Endodermal cell (in vitro differentiated cells): Measurements from ENCODE around the gene H6PD. TPM values are rescaled to one million over a fixed set of nuclear protein-coding genes. Genes with fewer than 3 reads are reported as not detected.

Experiments
- DNase-seq: peaks from one replicate; pipeline ENCODE4 v3.0.0-alpha.2; 2017
- H3K27ac ChIP-seq: 2 replicates; pipeline ENCODE4 v1.5.1; 2013; ENCODE audit warnings: mild to moderate bottlenecking, low read depth, low read length, moderate library complexity
- H3K27me3 ChIP-seq: 2 replicates; pipeline ENCODE4 v1.6.1; 2013; ENCODE audit warnings: mild to moderate bottlenecking, low read length, moderate library complexity; ENCODE audit not compliant: insufficient read depth, control insufficient read depth, poor library complexity, severe bottlenecking
- H3K36me3 ChIP-seq: 2 replicates; pipeline ENCODE4 v1.7.0; 2013; ENCODE audit warnings: mild to moderate bottlenecking, low read length, moderate library complexity; ENCODE audit not compliant: control insufficient read depth, insufficient read depth
- H3K4me1 ChIP-seq: one replicate; pipeline ENCODE4 v1.7.0; 2013; ENCODE audit warnings: low read length; ENCODE audit not compliant: control insufficient read depth, insufficient read depth
- H3K4me3 ChIP-seq: 2 replicates; pipeline ENCODE4 v1.5.1; 2013; ENCODE audit warnings: mild to moderate bottlenecking, low read length, moderate library complexity
- H3K9ac ChIP-seq: 2 replicates; pipeline ENCODE4 v1.6.1; 2013; ENCODE audit warnings: mild to moderate bottlenecking, low read length, moderate library complexity; ENCODE audit not compliant: poor library complexity, severe bottlenecking; ENCODE audit errors: extremely low read depth
- H3K9me3 ChIP-seq: 2 replicates; pipeline ENCODE4 v1.6.1; 2013; ENCODE audit warnings: mild to moderate bottlenecking, low read length, moderate library complexity; ENCODE audit not compliant: control insufficient read depth
- H3K27ac Mint-ChIP-seq: 2 replicates; pipeline ENCODE4 v1.8.0; 2020; ENCODE audit warnings: mixed read lengths
- H3K27me3 Mint-ChIP-seq: 2 replicates; pipeline ENCODE4 v1.8.0; 2021; ENCODE audit warnings: mild to moderate bottlenecking, mixed read lengths; ENCODE audit not compliant: insufficient read depth
- H3K36me3 Mint-ChIP-seq: 2 replicates; pipeline ENCODE4 v1.8.0; 2020; ENCODE audit warnings: low read depth, mixed read lengths
- H3K4me1 Mint-ChIP-seq: 2 replicates; pipeline ENCODE4 v1.8.0; 2020; ENCODE audit warnings: mixed read lengths
- H3K4me3 Mint-ChIP-seq: 2 replicates; pipeline ENCODE4 v1.8.0; 2020; ENCODE audit warnings: mild to moderate bottlenecking, moderate library complexity, mixed read lengths
- H3K9me3 Mint-ChIP-seq: 2 replicates; pipeline ENCODE4 v1.8.0; 2020; ENCODE audit warnings: mild to moderate bottlenecking, mixed read lengths
- WGBS, 2 experiments: methylation state at CpG; one replicate each; pipeline versions ENCODE4 v1.1.5 to v1.1.7; 2013; ENCODE audit warnings: missing lambda C conversion rate in 2 of 2, mixed read lengths in 1 of 2; ENCODE audit not compliant: insufficient coverage in 1 of 2, insufficient read length in 1 of 2; 5-methylcytosine and 5-hydroxymethylcytosine counted together
- total RNA-seq, 2 donors: library from RNA; stranded (reverse); fragmentation: NEBNext Ultra II Directional in 1 of 2; extraction: Animal tissue kit (Norgen Biotek cat#: 25700) in 1 of 2; gene quantifications; 2 replicates in 1 of 2; 3 replicates in 1 of 2; pipeline ENCODE4 v1.2.1, GENCODE V29; 2021
- TF ChIP-seq, protein P1 (sequence below): fragments of 200-600 bp; sonication (generic); conservative IDR thresholded peaks from 2 replicates; pipeline ENCODE4 v1.5.0; 2021; ENCODE audit warnings: antibody characterized with exemption, mild to moderate bottlenecking

Gene H6PD
- total RNA-seq, 2 donors from 2014 or later, result 21.5 to 34.4 TPM

GRCh38 chr1:9213956-9214355, 20.6 kb upstream of the H6PD start:
- Histone ChIP-seq H3K9ac (no peak overlapping the region), H3K4me1 (no peaks in the 10 kb centered on the region), H3K9me3 (no peaks in the 10 kb centered on the region), H3K4me3 (no peak overlapping the region), H3K27me3 (no peaks in the 10 kb centered on the region), H3K36me3 (no peaks in the 10 kb centered on the region), H3K27ac (no peak overlapping the region)
- Mint-ChIP-seq H3K27me3 (peaks cover 4% of the 10 kb centered on the region), H3K4me1 (no peaks in the 10 kb centered on the region), H3K4me3 (no peak overlapping the region), H3K9me3 (peaks cover 3% of the 10 kb centered on the region), H3K27ac (no peak overlapping the region), H3K36me3 (no peaks in the 10 kb centered on the region)
- TF ChIP-seq, protein P1, sequence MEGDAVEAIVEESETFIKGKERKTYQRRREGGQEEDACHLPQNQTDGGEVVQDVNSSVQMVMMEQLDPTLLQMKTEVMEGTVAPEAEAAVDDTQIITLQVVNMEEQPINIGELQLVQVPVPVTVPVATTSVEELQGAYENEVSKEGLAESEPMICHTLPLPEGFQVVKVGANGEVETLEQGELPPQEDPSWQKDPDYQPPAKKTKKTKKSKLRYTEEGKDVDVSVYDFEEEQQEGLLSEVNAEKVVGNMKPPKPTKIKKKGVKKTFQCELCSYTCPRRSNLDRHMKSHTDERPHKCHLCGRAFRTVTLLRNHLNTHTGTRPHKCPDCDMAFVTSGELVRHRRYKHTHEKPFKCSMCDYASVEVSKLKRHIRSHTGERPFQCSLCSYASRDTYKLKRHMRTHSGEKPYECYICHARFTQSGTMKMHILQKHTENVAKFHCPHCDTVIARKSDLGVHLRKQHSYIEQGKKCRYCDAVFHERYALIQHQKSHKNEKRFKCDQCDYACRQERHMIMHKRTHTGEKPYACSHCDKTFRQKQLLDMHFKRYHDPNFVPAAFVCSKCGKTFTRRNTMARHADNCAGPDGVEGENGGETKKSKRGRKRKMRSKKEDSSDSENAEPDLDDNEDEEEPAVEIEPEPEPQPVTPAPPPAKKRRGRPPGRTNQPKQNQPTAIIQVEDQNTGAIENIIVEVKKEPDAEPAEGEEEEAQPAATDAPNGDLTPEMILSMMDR, result no peak
- 83 to 86% methylated on average over 10 of the region's 10 CpGs for WGBS, 2 experiments
- DNase-seq, result no peak

- Mint-ChIP-seq H3K4me1 (no peaks in the 10 kb centered on the region), H3K4me3 (no peak overlapping the region), H3K27me3 (peaks cover 3% of the 10 kb centered on the region), H3K27ac (no peak overlapping the region), H3K9me3 (peaks cover 5% of the 10 kb centered on the region), H3K36me3 (no peaks in the 10 kb centered on the region)
- Histone ChIP-seq H3K4me1 (no peaks in the 10 kb centered on the region), H3K27me3 (no peaks in the 10 kb centered on the region), H3K9ac (no peak overlapping the region), H3K27ac (no peak overlapping the region), H3K36me3 (no peaks in the 10 kb centered on the region), H3K4me3 (no peak overlapping the region), H3K9me3 (no peaks in the 10 kb centered on the region)
- DNase-seq, result no peak
- TF ChIP-seq, protein P1, result no peak
- 50 to 67% methylated on average over 2 to 5 of the region's 5 CpGs for WGBS, 2 experiments
These were observed 15.7 kb upstream of the H6PD start for GRCh38 chr1:9218917-9219316.

DNA sequence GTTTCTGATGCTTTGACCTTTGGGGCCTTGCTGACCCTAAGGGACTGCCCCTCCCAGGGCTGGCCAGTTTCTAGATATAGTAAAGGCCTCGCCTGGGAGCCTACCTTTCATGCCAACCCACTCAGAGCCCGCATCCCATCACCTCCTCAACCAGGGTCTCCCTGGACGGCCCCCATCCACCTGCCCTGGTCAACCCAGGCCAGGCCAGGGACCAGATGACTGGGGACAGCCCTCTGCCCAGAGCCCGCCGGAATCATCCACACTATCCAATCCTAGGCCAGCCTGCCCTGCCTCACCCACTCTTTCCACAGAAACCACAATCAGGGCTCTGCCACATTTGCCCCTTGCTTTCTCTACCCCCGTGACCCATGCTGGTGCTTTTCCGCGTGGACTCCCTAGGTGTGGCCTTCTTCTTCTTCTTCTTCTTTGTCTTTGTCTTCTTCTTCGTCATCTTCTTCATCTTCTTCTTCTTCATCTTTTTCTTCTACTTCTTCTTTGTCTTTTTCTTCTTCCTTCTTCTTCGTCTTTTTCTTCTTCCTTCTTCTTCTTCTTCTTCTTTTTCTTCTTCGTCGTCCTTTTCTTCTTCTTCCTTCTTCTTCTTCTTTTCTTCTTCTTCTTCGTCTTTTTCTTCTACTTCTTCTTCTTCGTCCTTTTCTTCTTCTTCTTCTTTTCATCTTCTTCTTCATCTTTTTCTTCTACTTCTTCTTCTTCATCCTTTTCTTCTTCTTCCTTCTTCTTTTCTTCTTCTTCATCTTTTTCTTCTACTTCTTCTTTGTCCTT, 11.5 kb upstream of the H6PD start:
- Mint-ChIP-seq H3K4me3 (no peak overlapping the region), H3K9me3 (peaks cover 5% of the 10 kb centered on the region), H3K27me3 (peaks cover 9% of the 10 kb centered on the region), H3K27ac (no peak overlapping the region), H3K36me3 (no peaks in the 10 kb centered on the region), H3K4me1 (no peaks in the 10 kb centered on the region)
- H3K4me1 ChIP-seq, result no peaks in the 10 kb centered on the region
- TF ChIP-seq, protein P1, result no peak
- no peak for DNase-seq
- no peaks in the 10 kb centered on the region for H3K9me3 ChIP-seq
- H3K9ac ChIP-seq, result no peak overlapping the region
- H3K27ac ChIP-seq, result no peak overlapping the region
- H3K27me3 ChIP-seq, result no peaks in the 10 kb centered on the region
- whole genome bisulfite sequencing, 2 experiments, result 90 to 97% methylated on average over 10 to 14 of the region's 14 CpGs
- H3K4me3 ChIP-seq, result no peak overlapping the region
- H3K36me3 ChIP-seq, result no peaks in the 10 kb centered on the region
